Measurements from ENCODE around the gene CUL3.
"Not testable (repeated sequence)": the region's sequence is repeated elsewhere in the genome, so short reads cannot be mapped to it uniquely, and the experiment has no call there.

DNA sequence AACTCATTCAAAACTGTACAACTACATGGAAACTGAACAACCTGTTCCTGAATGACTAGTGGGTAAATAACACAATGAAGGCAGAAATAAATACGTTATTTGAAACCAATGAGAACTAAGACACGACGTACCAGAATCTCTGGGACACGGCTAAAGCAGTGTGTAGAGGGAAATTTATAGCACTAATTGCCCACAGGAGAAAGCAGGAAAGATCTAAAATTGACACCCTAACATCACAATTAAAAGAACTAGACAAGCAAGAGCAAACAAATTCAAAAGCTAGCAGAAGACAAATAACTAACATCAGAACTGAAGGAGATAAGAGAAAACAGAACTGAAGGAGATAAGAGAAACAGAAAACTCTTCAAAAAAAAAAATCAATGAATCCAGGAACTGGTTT lies 97.2 kb downstream of the CUL3 start:
- not testable (repeated sequence) for TF ChIP-seq CTCF, POLR2AphosphoS5 (IDR thresholded peaks at IDR 0.05)
